Measurements from ENCODE around the gene HYAL1. TPM values are rescaled to one million over a fixed set of nuclear protein-coding genes. Genes with fewer than 3 reads are reported as not detected.

The HYAL1 gene
- total and polyA plus RNA-seq, 4 donors = 1.6 to 51.2 (median 26.2) TPM

DNA sequence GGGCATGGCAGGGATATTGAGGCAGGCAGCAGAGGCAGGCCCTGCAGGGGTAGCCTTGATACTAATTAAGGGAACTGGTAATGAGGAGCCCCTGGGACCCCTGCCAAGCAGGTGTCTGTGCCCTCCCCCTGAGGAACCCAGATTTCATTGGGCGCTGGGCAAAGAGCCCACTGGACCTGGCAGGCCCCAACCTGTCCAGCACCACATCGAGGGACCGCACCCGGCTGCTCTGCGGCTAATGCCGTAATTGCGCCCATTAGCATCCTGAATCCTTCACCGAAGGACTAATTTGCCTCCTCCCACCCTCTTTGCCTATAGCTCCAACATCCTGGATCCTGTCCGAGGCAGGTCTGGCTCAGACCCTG is 48.1 kb downstream of the HYAL1 start:
- DNase-seq (no peak), ATAC-seq (ENCODE audit: insufficient read depth, low FRiP score) (no peak)
- TF ChIP-seq, protein P1, sequence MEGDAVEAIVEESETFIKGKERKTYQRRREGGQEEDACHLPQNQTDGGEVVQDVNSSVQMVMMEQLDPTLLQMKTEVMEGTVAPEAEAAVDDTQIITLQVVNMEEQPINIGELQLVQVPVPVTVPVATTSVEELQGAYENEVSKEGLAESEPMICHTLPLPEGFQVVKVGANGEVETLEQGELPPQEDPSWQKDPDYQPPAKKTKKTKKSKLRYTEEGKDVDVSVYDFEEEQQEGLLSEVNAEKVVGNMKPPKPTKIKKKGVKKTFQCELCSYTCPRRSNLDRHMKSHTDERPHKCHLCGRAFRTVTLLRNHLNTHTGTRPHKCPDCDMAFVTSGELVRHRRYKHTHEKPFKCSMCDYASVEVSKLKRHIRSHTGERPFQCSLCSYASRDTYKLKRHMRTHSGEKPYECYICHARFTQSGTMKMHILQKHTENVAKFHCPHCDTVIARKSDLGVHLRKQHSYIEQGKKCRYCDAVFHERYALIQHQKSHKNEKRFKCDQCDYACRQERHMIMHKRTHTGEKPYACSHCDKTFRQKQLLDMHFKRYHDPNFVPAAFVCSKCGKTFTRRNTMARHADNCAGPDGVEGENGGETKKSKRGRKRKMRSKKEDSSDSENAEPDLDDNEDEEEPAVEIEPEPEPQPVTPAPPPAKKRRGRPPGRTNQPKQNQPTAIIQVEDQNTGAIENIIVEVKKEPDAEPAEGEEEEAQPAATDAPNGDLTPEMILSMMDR (IDR thresholded peaks at IDR 0.05; ENCODE audit: control extremely low read depth, extremely low read depth) = no peak
- Histone ChIP-seq H3K27ac (ENCODE audit: low read depth in 1 of 2, low read length in 1 of 2) (peak overlapping the region; percentile 80 to 93), H3K27me3 (ENCODE audit: control insufficient read depth in 3 of 3, insufficient read depth in 3 of 3, low read length in 2 of 3) (no peaks in the 10 kb centered on the region), H3K4me3 (no peak overlapping the region), H3K4me1 (ENCODE audit: control insufficient read depth in 5 of 5, insufficient read depth in 5 of 5, low read length in 5 of 5) (peaks cover 0 to 43% (median 0%) of the 10 kb centered on the region in 5 donors), H3K36me3 (ENCODE audit: control insufficient read depth in 4 of 4, insufficient read depth in 4 of 4, low read length in 4 of 4) (peaks cover 19 to 72% (median 38%) of the 10 kb centered on the region in 4 donors), H3K9me3 (ENCODE audit: control insufficient read depth in 4 of 4, insufficient read depth in 3 of 4, low read length in 3 of 4) (peaks cover 0 to 4% (median 0%) of the 10 kb centered on the region in 4 donors), H3K9ac (ENCODE audit: insufficient read depth in 1 of 2, low read length in 2 of 2) (no peak overlapping the region)
- 74 to 90% methylated on average over 9 of the region's 9 CpGs for WGBS, 2 donors

- Histone ChIP-seq H3K4me3 (no peak overlapping the region), H3K9ac (ENCODE audit: insufficient read depth in 1 of 2, low read length in 2 of 2) (no peak overlapping the region), H3K9me3 (ENCODE audit: control insufficient read depth in 4 of 4, insufficient read depth in 3 of 4, low read length in 3 of 4) (peaks cover 0 to 4% (median 0%) of the 10 kb centered on the region in 4 donors), H3K27ac (ENCODE audit: low read depth in 1 of 2, low read length in 1 of 2) (peak overlapping the region; percentile 80 to 93), H3K27me3 (ENCODE audit: control insufficient read depth in 3 of 3, insufficient read depth in 3 of 3, low read length in 2 of 3) (no peaks in the 10 kb centered on the region), H3K4me1 (ENCODE audit: control insufficient read depth in 5 of 5, insufficient read depth in 5 of 5, low read length in 5 of 5) (peaks cover 0 to 46% (median 4%) of the 10 kb centered on the region in 5 donors), H3K36me3 (ENCODE audit: control insufficient read depth in 4 of 4, insufficient read depth in 4 of 4, low read length in 4 of 4) (peaks cover 19 to 72% (median 40%) of the 10 kb centered on the region in 4 donors)
- TF ChIP-seq, protein P1 (IDR thresholded peaks at IDR 0.05; ENCODE audit: control extremely low read depth, extremely low read depth) = no peak
- WGBS, 2 donors = 64 to 71% methylated on average over 6 to 8 of the region's 8 CpGs
- DNase-seq = peak in 1 of 3 donors; percentile 46
- ATAC-seq (ENCODE audit: insufficient read depth, low FRiP score) = peak; percentile 33
Observed at GRCh38 chr3:50254577-50255250, 48.7 kb downstream of the HYAL1 start.

- ATAC-seq (ENCODE audit: insufficient read depth, low FRiP score) (no peak), DNase-seq (no peak)
- Histone ChIP-seq H3K36me3 (ENCODE audit: control insufficient read depth in 4 of 4, insufficient read depth in 4 of 4, low read length in 4 of 4) (peaks cover 3 to 54% (median 20%) of the 10 kb centered on the region in 4 donors), H3K4me3 (no peak overlapping the region), H3K9me3 (ENCODE audit: control insufficient read depth in 4 of 4, insufficient read depth in 3 of 4, low read length in 3 of 4) (no peaks in the 10 kb centered on the region), H3K9ac (ENCODE audit: insufficient read depth in 1 of 2, low read length in 2 of 2) (no peak overlapping the region), H3K4me1 (ENCODE audit: control insufficient read depth in 5 of 5, insufficient read depth in 5 of 5, low read length in 5 of 5) (peaks cover 0 to 61% (median 6%) of the 10 kb centered on the region in 5 donors), H3K27me3 (ENCODE audit: control insufficient read depth in 3 of 3, insufficient read depth in 3 of 3, low read length in 2 of 3) (no peaks in the 10 kb centered on the region), H3K27ac (ENCODE audit: low read depth in 1 of 2, low read length in 1 of 2) (peak overlapping the region; percentile 37 to 43)
- TF ChIP-seq, protein P1 (IDR thresholded peaks at IDR 0.05; ENCODE audit: control extremely low read depth, extremely low read depth) = no peak
- 79 to 88% methylated on average over 8 of the region's 8 CpGs for WGBS, 2 donors
Observed at GRCh38 chr3:50251220-50251619, 52.2 kb downstream of the HYAL1 start.
